ENCODE measurements around the gene CRELD2. TPM values are rescaled to one million over a fixed set of nuclear protein-coding genes. Genes with fewer than 3 reads are reported as not detected.

Gene CRELD2
- total RNA-seq, 2 donors from 2014 or later: 27.5 to 45.4 TPM

- no peak for DNase-seq (ENCODE audit: low spot score)
Measured at GRCh38 chr22:49925525-49926128, 7.2 kb downstream of the CRELD2 start.

GRCh38 chr22:49926916-49927315 is 8.5 kb downstream of the CRELD2 start:
- intact Hi-C loops (cut with DNase I): loop anchor here in 1 of 2 donors (2.0 kb wide), 1 partner anchor 104 kb away; no protein-coding TSS in a partner anchor
- DNase-seq (ENCODE audit: low spot score): no peak

More at GRCh38 chr22:49925525-49926128, 7.2 kb downstream of the CRELD2 start:
- intact Hi-C loops (cut with DNase I): loop anchor here in 1 of 2 donors (2.0 kb wide), 1 partner anchor 105 kb away; no protein-coding TSS in a partner anchor

DNA sequence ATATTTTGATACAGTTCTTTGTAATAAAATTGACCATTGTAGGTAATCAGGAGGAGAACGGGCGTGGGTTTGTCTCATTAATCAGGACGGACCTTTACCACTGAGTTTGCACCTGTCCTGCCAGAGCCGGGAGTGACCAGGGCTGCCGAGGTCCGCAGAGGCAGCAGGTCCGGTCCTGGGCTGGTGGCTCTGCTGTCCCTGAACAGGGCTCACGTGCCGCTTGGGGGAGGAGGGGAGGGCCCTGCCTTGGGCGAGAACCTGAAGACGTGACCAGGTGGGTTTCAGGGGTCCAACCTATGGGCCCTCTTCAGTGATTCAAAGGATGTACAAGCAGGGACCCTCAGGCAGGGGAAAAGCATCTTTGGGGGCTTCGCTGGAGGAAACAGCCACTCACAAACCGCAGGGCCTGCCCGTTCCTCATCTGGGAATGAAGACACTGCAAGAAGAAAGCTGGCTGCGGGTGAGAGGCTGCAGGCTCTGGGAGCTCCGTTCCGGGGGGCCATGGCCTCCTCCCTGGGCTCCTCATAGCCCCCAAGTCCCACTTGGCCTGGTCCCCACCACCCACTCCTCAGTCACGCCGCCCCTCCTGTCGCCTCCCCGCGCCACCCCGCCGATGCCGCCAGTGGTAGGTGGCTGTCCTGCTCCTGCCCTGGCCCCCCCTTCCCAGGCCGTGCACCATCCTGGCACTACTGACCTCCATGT is 9.2 kb downstream of the CRELD2 start:
- no peak for DNase-seq (ENCODE audit: low spot score)
- intact Hi-C loops (cut with DNase I): loop anchor here (2.0 kb wide), 1 partner anchor 103 kb away; no protein-coding TSS in a partner anchor

GRCh38 chr22:49928185-49928495 is 9.7 kb downstream of the CRELD2 start:
- DNase-seq (ENCODE audit: low spot score): no peak
- intact Hi-C loops (cut with DNase I): loop anchor here in 1 of 2 donors (2.0 kb wide), 1 partner anchor 103 kb away; no protein-coding TSS in a partner anchor

- no peak for DNase-seq (ENCODE audit: low spot score)
- intact Hi-C loops (cut with DNase I): loop anchor here in 1 of 2 donors (2.0 kb wide), 1 partner anchor 102 kb away; no protein-coding TSS in a partner anchor
Measured at GRCh38 chr22:49928555-49929210, 10.2 kb downstream of the CRELD2 start.

- DNase-seq (ENCODE audit: low spot score): peak; percentile 88
- intact Hi-C loops (cut with DNase I): loop anchor here in 1 of 2 donors (2.0 kb wide), 1 partner anchor 101 kb away; no protein-coding TSS in a partner anchor
Measured at GRCh38 chr22:49929211-49929979, 11.0 kb downstream of the CRELD2 start.

GRCh38 chr22:49929994-49930575 is 11.7 kb downstream of the CRELD2 start:
- intact Hi-C loops (cut with DNase I): loop anchor here (2.0 to 10.0 kb wide), 4 partner anchors 37 to 295 kb away; partner anchors contain the start of gene IL17REL (in 1 of the 2)

DNA sequence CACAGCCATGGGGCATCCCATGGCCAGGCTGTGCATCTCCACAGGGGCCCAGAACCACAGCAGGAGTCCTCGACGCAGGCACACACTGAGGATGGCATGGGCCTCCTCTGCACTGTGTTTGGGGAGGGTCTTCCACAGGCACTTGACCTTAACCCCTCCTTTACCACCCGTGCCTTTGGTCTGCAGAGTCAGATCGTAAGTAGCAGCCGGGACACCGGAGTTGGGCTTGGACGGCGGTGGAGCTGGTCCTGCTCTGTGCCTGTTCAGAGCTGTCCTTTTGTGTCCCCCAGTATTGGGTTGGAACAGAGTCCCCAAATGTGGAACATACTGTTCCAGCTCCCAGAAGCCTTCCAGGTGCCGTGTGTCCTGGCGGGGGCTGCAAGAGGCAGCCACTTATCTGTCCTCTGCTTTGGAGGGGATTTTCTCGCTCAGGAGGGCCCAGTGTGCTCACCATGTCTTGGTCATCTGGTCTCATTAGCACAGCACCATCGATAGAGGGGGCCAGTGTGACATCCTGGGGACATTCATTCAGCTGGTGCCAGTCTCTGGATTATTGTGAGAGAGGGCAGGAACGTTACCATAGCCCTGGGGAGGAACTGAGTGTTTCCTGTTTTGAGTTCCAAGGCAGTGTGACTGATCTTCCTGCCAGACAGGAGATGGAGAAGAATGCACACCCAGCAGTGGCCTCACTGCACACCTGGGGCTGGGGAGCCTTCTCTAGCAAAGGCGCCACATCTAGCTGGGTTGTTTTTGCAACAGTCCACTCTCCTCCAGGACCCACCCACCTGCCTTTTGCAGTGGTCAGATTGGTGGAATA is 12.4 kb downstream of the CRELD2 start:
- no peak for DNase-seq (ENCODE audit: low spot score)
- intact Hi-C loops (cut with DNase I): loop anchor here (5.0 to 10.0 kb wide), 3 partner anchors 36 to 294 kb away; partner anchors contain the start of gene IL17REL (in 1 of the 2)

More at GRCh38 chr22:49929994-49930575, 11.7 kb downstream of the CRELD2 start:
- DNase-seq (ENCODE audit: low spot score): peak; percentile 82

- intact Hi-C loops (cut with DNase I): loop anchor here (5.0 to 10.0 kb wide), 3 partner anchors 34 to 291 kb away; partner anchors contain the start of gene IL17REL (in 1 of the 2)
- DNase-seq (ENCODE audit: low spot score): no peak
Measured at GRCh38 chr22:49933236-49934159, 15.1 kb downstream of the CRELD2 start.

GRCh38 chr22:49934160-49934890 is 15.9 kb downstream of the CRELD2 start:
- no peak for DNase-seq (ENCODE audit: low spot score)
- intact Hi-C loops (cut with DNase I): loop anchor here (5.0 to 10.0 kb wide), 3 partner anchors 33 to 290 kb away; partner anchors contain the start of gene IL17REL (in 1 of the 2)

GRCh38 chr22:49934891-49935557 is 16.6 kb downstream of the CRELD2 start:
- DNase-seq (ENCODE audit: low spot score): peak; percentile 97
- intact Hi-C loops (cut with DNase I): loop anchor here (5.0 to 10.0 kb wide), 3 partner anchors 32 to 290 kb away; partner anchors contain the start of gene IL17REL (in 1 of the 2)

GRCh38 chr22:49935561-49935960 is 17.1 kb downstream of the CRELD2 start:
- intact Hi-C loops (cut with DNase I): loop anchor here in 1 of 2 donors (10.0 kb wide), 1 partner anchor 289 kb away; no protein-coding TSS in a partner anchor

DNA sequence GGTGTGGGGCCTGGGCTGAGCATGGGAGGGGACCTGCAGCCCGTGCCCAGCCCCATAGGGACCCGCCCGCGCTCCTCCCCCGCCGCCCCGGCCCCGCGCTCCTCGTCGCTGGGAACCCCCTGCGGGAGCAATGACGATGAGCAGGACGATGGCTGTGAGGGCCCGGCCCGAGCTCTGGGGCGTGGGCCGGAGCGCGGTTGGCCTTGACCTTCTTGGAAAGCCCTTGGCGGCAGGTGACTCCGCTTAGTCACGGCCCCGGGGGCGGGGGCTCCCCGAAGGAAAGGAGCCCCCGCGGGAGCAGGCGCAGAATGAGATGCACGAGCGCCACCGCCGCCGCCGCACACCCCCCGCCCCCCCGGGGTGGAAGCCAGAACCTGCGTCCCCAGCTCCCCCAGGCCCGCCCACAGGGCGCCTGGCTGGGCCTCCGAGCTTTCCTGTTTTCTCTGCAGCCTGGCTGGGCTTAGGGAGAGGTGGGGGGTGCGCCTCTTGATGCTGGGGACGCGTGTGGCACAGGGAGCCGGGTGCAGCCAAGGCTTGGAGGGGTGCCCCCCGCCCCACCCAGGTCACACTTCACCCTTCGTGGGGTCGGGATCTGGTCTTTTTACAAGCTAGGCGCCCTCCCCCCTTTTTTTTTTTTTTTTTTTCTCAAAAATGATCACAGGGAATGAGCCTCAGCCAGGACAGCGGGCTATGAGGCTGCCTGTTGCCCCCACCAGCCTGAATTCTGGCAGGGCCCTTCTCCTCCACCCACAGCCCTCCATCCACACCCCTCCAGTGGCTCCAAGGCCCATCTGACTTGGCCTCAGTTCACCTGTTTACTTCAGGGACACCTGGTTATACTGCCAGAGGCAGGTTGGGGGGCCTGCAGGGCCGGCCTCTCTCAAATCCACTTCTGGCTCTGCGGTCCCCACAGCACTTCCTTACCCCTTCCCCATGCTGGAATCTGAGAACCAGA is 17.9 kb downstream of the CRELD2 start:
- intact Hi-C loops (cut with DNase I): loop anchor here (2.0 to 10.0 kb wide), 2 partner anchors 83 to 289 kb away; no protein-coding TSS in a partner anchor
- peak; percentile 98 for DNase-seq (ENCODE audit: low spot score)

More at GRCh38 chr22:49935561-49935960, 17.1 kb downstream of the CRELD2 start:
- no peak for DNase-seq (ENCODE audit: low spot score)

Measured in posterior vena cava (tissue), 2 donors.